HG03457 (cell line): Measurements from ENCODE around the gene IRX4.

Experiments
- ATAC-seq: cut with Tn5 transposase; IDR thresholded peaks from one replicate; pipeline ENCODE4 v1.9.1; 2021; ENCODE audit warnings: moderate number of reproducible peaks; ENCODE audit not compliant: unreplicated experiment

Gene IRX4

DNA sequence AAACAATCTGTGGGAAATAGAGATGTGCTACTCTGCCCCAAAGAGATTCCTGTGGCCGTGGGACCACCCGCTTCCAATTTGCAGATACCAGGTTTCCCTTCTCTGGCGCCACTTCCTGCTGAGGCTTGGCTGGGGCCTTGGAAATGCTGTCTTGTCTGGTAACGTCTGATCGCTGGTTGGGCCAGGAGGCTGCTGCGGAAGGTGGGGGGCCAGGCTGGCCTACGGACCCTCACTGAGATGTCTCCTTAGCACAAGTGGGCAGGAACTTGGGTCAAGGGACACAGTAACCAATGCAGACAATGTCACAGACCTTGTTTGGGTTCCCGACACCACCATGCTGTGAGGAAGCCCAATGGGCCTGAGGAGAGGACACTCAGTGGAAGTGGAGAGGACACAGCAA, 31.7 kb upstream of the IRX4 start:
- no peak for ATAC-seq

- no peak for ATAC-seq
Observed at GRCh38 chr5:1913578-1913977, 30.9 kb upstream of the IRX4 start.

- ATAC-seq, result no peak
Observed at GRCh38 chr5:1912951-1913565, 30.3 kb upstream of the IRX4 start.

GRCh38 chr5:1911773-1912235, 29.1 kb upstream of the IRX4 start:
- no peak for ATAC-seq

GRCh38 chr5:1910861-1911772, 28.4 kb upstream of the IRX4 start:
- ATAC-seq, result no peak

GRCh38 chr5:1910081-1910760, 27.5 kb upstream of the IRX4 start:
- no peak for ATAC-seq

GRCh38 chr5:1909346-1909985, 26.7 kb upstream of the IRX4 start:
- ATAC-seq, result no peak

- no peak for ATAC-seq
Observed at GRCh38 chr5:1908931-1909330, 26.2 kb upstream of the IRX4 start.

DNA sequence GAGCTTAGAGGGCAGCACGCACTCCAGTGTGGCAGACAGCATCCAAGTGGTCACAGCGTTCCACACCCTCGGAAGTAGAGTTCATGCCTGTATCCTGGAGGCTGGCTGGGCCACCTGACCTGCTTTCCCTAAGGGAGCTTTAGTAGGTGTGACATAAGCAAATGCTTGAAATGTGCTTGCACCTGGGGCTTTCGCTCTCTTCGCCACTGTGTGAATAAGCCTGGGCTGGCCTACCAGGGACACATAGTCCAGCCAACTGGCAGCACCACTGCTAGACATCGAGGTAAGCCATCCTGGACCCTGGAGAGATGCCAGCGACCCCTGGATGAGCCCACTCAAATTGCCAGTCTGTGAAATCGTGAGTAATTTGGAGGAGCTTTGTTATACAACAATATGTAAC, 24.9 kb upstream of the IRX4 start:
- no peak for ATAC-seq

- ATAC-seq, result no peak
Observed at GRCh38 chr5:1905108-1905507, 22.4 kb upstream of the IRX4 start.

DNA sequence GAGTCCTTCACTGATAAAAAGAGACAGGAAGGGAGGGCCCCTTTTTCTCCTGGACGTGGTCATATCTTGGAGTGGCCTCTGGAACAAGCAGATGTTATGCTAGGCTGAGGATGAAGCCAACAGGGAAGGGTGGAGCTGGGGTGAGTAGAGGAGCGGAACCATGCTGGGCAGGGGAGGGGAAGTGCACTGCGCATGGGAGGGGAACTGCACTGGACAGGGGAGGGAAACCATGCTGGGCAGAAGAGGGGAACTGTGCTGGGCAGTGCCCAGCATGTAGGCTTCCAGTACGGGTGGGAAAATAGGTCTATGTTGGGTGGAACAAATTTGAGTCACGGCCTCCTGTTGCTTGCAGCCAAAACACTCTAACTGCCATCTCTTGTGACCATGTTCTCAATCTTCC, 19.3 kb upstream of the IRX4 start:
- no peak for ATAC-seq

DNA sequence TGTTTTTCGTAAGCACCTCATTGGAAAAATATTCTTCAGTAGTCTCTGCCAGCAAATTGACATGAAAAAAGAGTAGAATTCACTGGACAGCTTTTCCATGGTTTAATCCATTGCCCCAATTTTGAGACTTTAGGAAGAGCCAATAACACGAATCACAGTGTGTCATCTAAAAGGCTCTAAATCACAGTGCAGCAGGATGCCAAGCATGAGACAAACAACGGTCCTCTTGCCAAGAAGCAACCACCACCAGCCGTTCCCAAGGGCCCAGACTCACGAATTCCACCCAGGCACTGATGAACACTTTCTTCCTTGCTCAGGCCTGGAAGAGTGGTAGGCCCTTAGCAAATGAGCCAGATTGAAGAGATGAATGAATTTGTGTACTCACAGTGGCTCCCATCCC, 18.3 kb upstream of the IRX4 start:
- no peak for ATAC-seq

GRCh38 chr5:1899201-1899600, 16.5 kb upstream of the IRX4 start:
- no peak for ATAC-seq

- no peak for ATAC-seq
Observed at GRCh38 chr5:1897816-1898450, 15.2 kb upstream of the IRX4 start.

DNA sequence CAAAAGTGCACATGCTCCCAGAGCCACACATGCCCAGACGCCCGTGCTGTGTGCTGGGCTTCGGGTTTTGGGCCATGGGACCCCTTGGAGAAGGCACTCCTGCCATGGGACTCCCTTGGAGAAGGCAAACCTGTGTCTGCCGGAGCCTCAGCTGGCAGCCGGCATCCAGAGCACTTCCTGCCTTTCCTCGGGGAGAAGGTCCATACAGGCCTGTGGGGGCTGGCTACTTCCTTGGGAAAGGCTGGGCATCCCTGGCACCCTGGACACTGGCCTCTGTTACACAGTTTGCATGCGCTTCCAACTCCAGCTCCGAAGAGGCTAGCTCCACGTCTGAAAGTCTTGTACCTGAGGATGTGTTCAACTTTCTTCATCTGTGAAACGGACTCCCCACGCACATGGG, 14.7 kb upstream of the IRX4 start:
- no peak for ATAC-seq

DNA sequence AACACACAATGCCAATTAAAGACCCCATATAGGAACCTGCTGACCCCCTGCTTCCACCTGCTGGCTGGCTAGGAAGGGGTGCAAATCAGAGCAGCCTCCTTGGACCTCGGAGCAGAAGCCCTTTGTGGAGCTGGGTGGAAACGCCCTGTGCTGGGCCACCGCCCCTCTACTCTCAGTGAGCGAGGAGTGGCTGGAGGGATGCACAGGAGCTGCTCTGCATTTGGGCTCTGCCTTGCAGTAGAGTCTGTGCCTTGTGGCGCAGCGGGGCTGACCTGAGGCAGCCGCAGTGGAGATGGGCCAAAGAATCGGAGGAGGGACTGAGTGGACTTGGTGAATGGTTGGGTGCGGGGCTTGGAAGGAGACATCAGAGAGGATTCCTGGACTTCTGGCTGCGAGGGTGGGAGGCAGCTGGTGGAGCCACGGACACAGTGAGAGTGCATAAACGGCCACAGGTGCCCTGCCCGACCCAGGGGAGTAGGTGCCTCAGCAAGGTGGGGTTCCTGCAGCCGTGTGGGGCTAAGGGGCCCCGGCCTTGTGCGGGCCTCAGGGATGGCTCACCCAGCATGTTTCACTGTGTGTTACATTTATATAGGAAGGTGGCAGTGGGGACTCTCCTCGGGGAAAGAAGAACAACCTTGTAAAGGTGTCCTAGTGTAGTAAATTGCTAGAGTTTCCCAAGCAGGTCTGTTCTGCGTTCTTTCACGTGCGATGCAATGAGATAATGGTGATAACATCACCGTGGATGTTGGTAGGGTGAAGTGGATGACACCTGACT, 14.1 kb upstream of the IRX4 start:
- no peak for ATAC-seq

- no peak for ATAC-seq
Observed at GRCh38 chr5:1895739-1896420, 13.2 kb upstream of the IRX4 start.

- ATAC-seq, result no peak
Observed at GRCh38 chr5:1894243-1894642, 11.5 kb upstream of the IRX4 start.

DNA sequence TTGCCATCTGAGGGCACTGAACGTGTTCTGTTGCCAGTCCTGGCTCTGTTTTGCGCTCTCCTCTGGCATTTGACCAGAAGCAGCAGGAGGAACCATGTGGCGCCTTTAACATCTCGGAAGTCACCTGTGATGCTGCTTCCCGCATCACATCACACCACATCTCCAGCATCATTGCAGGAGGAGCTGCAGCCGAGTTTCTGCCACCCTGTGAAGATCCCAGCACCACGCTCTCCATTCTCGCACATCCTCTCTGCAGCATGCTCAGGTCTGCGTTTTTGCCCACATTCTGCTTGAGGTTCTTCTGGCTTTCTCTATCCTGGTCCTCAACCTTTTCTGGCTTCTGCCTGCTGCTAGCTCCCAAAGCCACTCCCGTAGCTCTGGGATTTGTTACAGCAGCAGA, 11.0 kb upstream of the IRX4 start:
- ATAC-seq, result no peak
